ENCODE results near the gene HOXC10.
A peak's percentile ranks its signal among the peaks of the same experiment; 100 is the strongest.

HOXC10 gene

GRCh38 chr12:53947743-53948142, 37.2 kb upstream of the HOXC10 start:
- TF ChIP-seq CTCF (IDR thresholded peaks at IDR 0.05; ENCODE audit: insufficient read depth, low read length) (no peak), GABPA (IDR thresholded peaks at IDR 0.05; ENCODE audit: low read depth) (no peak), POLR2AphosphoS5 (IDR thresholded peaks at IDR 0.05; ENCODE audit: low read depth) (no peak)
- peaks cover 95% of the 10 kb centered on the region for H3K27me3 ChIP-seq (ENCODE audit: insufficient read depth, poor library complexity, severe bottlenecking)
- no peak overlapping the region for H3K4me3 ChIP-seq (replicated peaks; ENCODE audit: insufficient read depth, low read length)
- DNase-seq (ENCODE audit: low read depth in 1 of 2, low spot score in 1 of 2) = no peak
- H3K27ac ChIP-seq (replicated peaks) = no peak overlapping the region

GRCh38 chr12:53948650-53949593, 36.0 kb upstream of the HOXC10 start:
- peak in 1 of 2 experiments; percentile 12 for DNase-seq (ENCODE audit: low read depth in 1 of 2, low spot score in 1 of 2)
- H3K4me3 ChIP-seq (replicated peaks; ENCODE audit: insufficient read depth, low read length) = no peak overlapping the region
- peak; percentile 29; the same call in 1 of the 2 replicates for TF ChIP-seq SPI1 (IDR thresholded peaks at IDR 0.05; ENCODE audit: borderline replicate concordance, low read depth)
- TF ChIP-seq GABPA (IDR thresholded peaks at IDR 0.05; ENCODE audit: low read depth) = no peak
- H3K27ac ChIP-seq (replicated peaks) = no peak overlapping the region
- H3K27me3 ChIP-seq (ENCODE audit: insufficient read depth, poor library complexity, severe bottlenecking) = peaks cover 96% of the 10 kb centered on the region

GRCh38 chr12:53949631-53950436, 35.1 kb upstream of the HOXC10 start:
- H3K27me3 ChIP-seq (ENCODE audit: insufficient read depth, poor library complexity, severe bottlenecking) = peaks cover 96% of the 10 kb centered on the region
- TF ChIP-seq REST (IDR thresholded peaks at IDR 0.05; ENCODE audit: insufficient replicate concordance, low read depth) = no peak
- peak; percentile 40 for TF ChIP-seq SPI1 (IDR thresholded peaks at IDR 0.05; ENCODE audit: borderline replicate concordance, low read depth)
- H3K27ac ChIP-seq (replicated peaks) = no peak overlapping the region
- DNase-seq (ENCODE audit: low read depth in 1 of 2, low spot score in 1 of 2) = no peak
- H3K4me3 ChIP-seq (replicated peaks; ENCODE audit: insufficient read depth, low read length) = no peak overlapping the region

- no peak overlapping the region for H3K4me3 ChIP-seq (replicated peaks; ENCODE audit: insufficient read depth, low read length)
- peaks cover 93% of the 10 kb centered on the region for H3K27me3 ChIP-seq (ENCODE audit: insufficient read depth, poor library complexity, severe bottlenecking)
Observed at GRCh38 chr12:53950437-53950773, 34.5 kb upstream of the HOXC10 start.

GRCh38 chr12:53950789-53951576, 34.0 kb upstream of the HOXC10 start:
- no peak overlapping the region for H3K4me3 ChIP-seq (replicated peaks; ENCODE audit: insufficient read depth, low read length)
- H3K27ac ChIP-seq (replicated peaks) = no peak overlapping the region
- TF ChIP-seq SPI1 (IDR thresholded peaks at IDR 0.05; ENCODE audit: borderline replicate concordance, low read depth) (no peak), GABPA (IDR thresholded peaks at IDR 0.05; ENCODE audit: low read depth) (no peak), REST (IDR thresholded peaks at IDR 0.05; ENCODE audit: insufficient replicate concordance, low read depth) (no peak), CTCF (IDR thresholded peaks at IDR 0.05; ENCODE audit: insufficient read depth, low read length) (no peak), POLR2AphosphoS5 (IDR thresholded peaks at IDR 0.05; ENCODE audit: low read depth) (no peak)
- DNase-seq (ENCODE audit: low read depth in 1 of 2, low spot score in 1 of 2) = no peak
- H3K27me3 ChIP-seq (ENCODE audit: insufficient read depth, poor library complexity, severe bottlenecking) = peaks cover 93% of the 10 kb centered on the region

More at GRCh38 chr12:53950437-53950773, 34.5 kb upstream of the HOXC10 start:
- no peak overlapping the region for H3K27ac ChIP-seq (replicated peaks)
- no peak for TF ChIP-seq SPI1 (IDR thresholded peaks at IDR 0.05; ENCODE audit: borderline replicate concordance, low read depth)
- no peak for TF ChIP-seq GABPA (IDR thresholded peaks at IDR 0.05; ENCODE audit: low read depth)
- no peak for TF ChIP-seq POLR2AphosphoS5 (IDR thresholded peaks at IDR 0.05; ENCODE audit: low read depth)
- DNase-seq (ENCODE audit: low read depth in 1 of 2, low spot score in 1 of 2) = no peak
